GM18868 (cell line): ENCODE measurements around the gene ZNF608.

Experiments used
- ATAC-seq: cut with Tn5 transposase; IDR thresholded peaks from one replicate; pipeline ENCODE4 v1.9.1; 2021; ENCODE audit warnings: mild to moderate bottlenecking, moderate library complexity; ENCODE audit not compliant: unreplicated experiment

The ZNF608 gene

DNA sequence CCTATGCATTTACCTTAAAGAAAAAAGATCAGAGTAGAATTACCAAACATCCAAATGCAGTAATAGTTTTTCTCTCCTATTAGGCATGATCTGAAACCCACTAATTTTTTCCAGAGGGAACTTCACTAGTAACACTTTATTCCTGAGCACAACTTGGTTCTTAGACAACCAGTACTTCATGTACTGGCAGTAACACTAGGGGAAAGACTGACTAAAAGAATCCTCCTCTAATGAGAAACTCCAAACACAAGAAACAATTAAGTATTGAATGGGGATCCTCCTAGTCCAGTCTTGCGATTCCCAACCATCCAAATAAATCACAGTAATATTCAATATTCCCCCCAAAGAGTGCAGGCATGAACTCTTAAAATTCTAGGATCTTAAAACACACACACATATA is 48.9 kb downstream of the ZNF608 start:
- no peak for ATAC-seq

DNA sequence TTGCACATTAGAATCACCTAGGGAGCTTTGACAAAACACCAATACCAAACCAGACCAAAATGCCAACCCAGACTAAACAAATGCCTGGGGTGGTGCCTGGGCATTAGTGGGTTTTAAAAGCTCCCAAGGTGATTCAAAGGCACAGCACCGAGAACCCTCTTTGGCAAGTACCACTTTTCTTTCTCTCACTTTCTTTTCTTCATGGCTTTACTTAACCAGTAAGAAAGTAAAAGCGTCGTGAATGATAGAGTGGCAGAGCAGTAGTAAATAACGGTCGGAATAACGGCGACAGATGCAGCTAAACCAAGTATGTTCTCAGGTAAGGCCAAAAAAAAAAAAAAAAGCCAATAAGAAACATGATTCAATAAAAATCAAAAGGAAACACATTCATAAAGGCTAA is 49.5 kb downstream of the ZNF608 start:
- no peak for ATAC-seq
